ENCODE measurements around the gene SEL1L3. TPM values are rescaled to one million over a fixed set of nuclear protein-coding genes. Genes with fewer than 3 reads are reported as not detected.
"Not testable (repeated sequence)": the region's sequence is repeated elsewhere in the genome, so short reads cannot be mapped to it uniquely, and the experiment has no call there.

SEL1L3 gene
- total RNA-seq, 1 experiment from 2014 or later: 31.9 TPM

- no peaks in the 10 kb centered on the region for H3F3A ChIP-seq (ENCODE audit: low read length, unreplicated experiment)
- peaks cover 8% of the 10 kb centered on the region; the same call in 1 of the 2 replicates for H3K4me1 ChIP-seq (ENCODE audit: insufficient read depth, low read length)
- no peaks in the 10 kb centered on the region for H3K79me2 ChIP-seq (ENCODE audit: low read length)
- TF ChIP-seq EZH2phosphoT487 (IDR thresholded peaks at IDR 0.05; ENCODE audit: borderline replicate concordance, low read length) (no peak), CTCF (conservative IDR thresholded peaks at IDR 0.05; ENCODE audit: low read depth, low read length) (no peak), EZH2 (IDR thresholded peaks at IDR 0.05; ENCODE audit: low read length, unreplicated experiment) (no peak)
- ATAC-seq (peak; percentile 97), DNase-seq (peak; percentile 86)
- no peaks in the 10 kb centered on the region for H3K27me3 ChIP-seq (ENCODE audit: low read length)
- peak overlapping the region; percentile 44 for H3K4me2 ChIP-seq (ENCODE audit: low read length)
- BruUV-seq (replicated peaks): no TSS peak
- H3K27ac ChIP-seq (ENCODE audit: low read length): peak overlapping the region; percentile 50
- intact Hi-C loops (cut with micrococcal nuclease): no loop called here
- no peaks in the 10 kb centered on the region for H3K9me3 ChIP-seq (ENCODE audit: low read length)
- H3K36me3 ChIP-seq (ENCODE audit: low read depth, low read length): no peaks in the 10 kb centered on the region
- no peaks in the 10 kb centered on the region for H3K9me2 ChIP-seq (replicated peaks; ENCODE audit: low read length)
- H3K9ac ChIP-seq (ENCODE audit: low read length): no peak overlapping the region
- ChIA-PET POLR2A (ENCODE audit: unreplicated experiment) (interaction anchor here (0.6 kb wide), 1 partner anchor 12 kb away, joined by 17 read pairs; no protein-coding TSS in a partner anchor), CTCF (interaction anchor here (0.6 kb wide), 1 partner anchor 137 kb away, joined by 3 read pairs; no protein-coding TSS in a partner anchor)
- H2AFZ ChIP-seq (ENCODE audit: low read length): peak overlapping the region; percentile 47; the same call in 1 of the 2 replicates
- H3K4me3 ChIP-seq (ENCODE audit: low read length): no peak overlapping the region
- H4K20me1 ChIP-seq (ENCODE audit: low read length): no peaks in the 10 kb centered on the region
Measured at GRCh38 chr4:25908491-25908901, 45.7 kb upstream of the SEL1L3 start.

- intact Hi-C loops (cut with micrococcal nuclease); H3K36me3 ChIP-seq (ENCODE audit: low read depth, low read length); POLR2A ChIA-PET (ENCODE audit: unreplicated experiment): not testable (repeated sequence)
Measured at GRCh38 chr4:25906113-25906512, 43.3 kb upstream of the SEL1L3 start.

GRCh38 chr4:25905371-25905770, 42.6 kb upstream of the SEL1L3 start:
- H3K27ac ChIP-seq (ENCODE audit: low read length): no peak overlapping the region
- H3K27me3 ChIP-seq (ENCODE audit: low read length): no peaks in the 10 kb centered on the region
- DNase-seq: no peak
- H2AFZ ChIP-seq (ENCODE audit: low read length): no peak overlapping the region
- no peaks in the 10 kb centered on the region for H3K9me3 ChIP-seq (ENCODE audit: low read length)
- H4K20me1 ChIP-seq (ENCODE audit: low read length): no peaks in the 10 kb centered on the region
- no peak overlapping the region for H3K9ac ChIP-seq (ENCODE audit: low read length)
- ChIA-PET CTCF (no interaction called here), POLR2A (ENCODE audit: unreplicated experiment) (no interaction called here)
- ATAC-seq: no peak
- H3K4me2 ChIP-seq (ENCODE audit: low read length): no peak overlapping the region
- no peaks in the 10 kb centered on the region for H3K36me3 ChIP-seq (ENCODE audit: low read depth, low read length)
- peaks cover 14% of the 10 kb centered on the region for H3K4me1 ChIP-seq (ENCODE audit: insufficient read depth, low read length)
- no peaks in the 10 kb centered on the region for H3K9me2 ChIP-seq (replicated peaks; ENCODE audit: low read length)
- intact Hi-C loops (cut with micrococcal nuclease): no loop called here
- no peaks in the 10 kb centered on the region for H3K79me2 ChIP-seq (ENCODE audit: low read length)
- no TSS peak for BruUV-seq (replicated peaks)
- no peaks in the 10 kb centered on the region for H3F3A ChIP-seq (ENCODE audit: low read length, unreplicated experiment)
- H3K4me3 ChIP-seq (ENCODE audit: low read length): no peak overlapping the region
- TF ChIP-seq EZH2phosphoT487 (IDR thresholded peaks at IDR 0.05; ENCODE audit: borderline replicate concordance, low read length) (no peak), EZH2 (IDR thresholded peaks at IDR 0.05; ENCODE audit: low read length, unreplicated experiment) (no peak), CTCF (conservative IDR thresholded peaks at IDR 0.05; ENCODE audit: low read depth, low read length) (no peak)

More at GRCh38 chr4:25906113-25906512, 43.3 kb upstream of the SEL1L3 start:
- H3K9ac ChIP-seq (ENCODE audit: low read length); H3K27ac ChIP-seq (ENCODE audit: low read length); H3K4me3 ChIP-seq (ENCODE audit: low read length); H3K27me3 ChIP-seq (ENCODE audit: low read length); H3K9me3 ChIP-seq (ENCODE audit: low read length); H3K9me2 ChIP-seq (replicated peaks; ENCODE audit: low read length); H2AFZ ChIP-seq (ENCODE audit: low read length); CTCF ChIA-PET; ATAC-seq; H3F3A ChIP-seq (ENCODE audit: low read length, unreplicated experiment); H3K79me2 ChIP-seq (ENCODE audit: low read length); H3K4me1 ChIP-seq (ENCODE audit: insufficient read depth, low read length); H4K20me1 ChIP-seq (ENCODE audit: low read length); DNase-seq; H3K4me2 ChIP-seq (ENCODE audit: low read length); BruUV-seq (replicated peaks): not testable (repeated sequence)

Data from PC-3 (cell line).